HepG2 (cell line): Measurements from ENCODE around the gene CAPN2. TPM values are rescaled to one million over a fixed set of nuclear protein-coding genes. Genes with fewer than 3 reads are reported as not detected.
A peak's percentile ranks its signal among the peaks of the same experiment; 100 is the strongest.

Experiments
- ATF3 ChIP-seq: sonication (generic); formaldehyde crosslinking; IDR thresholded peaks from 2 replicates; pipeline ENCODE4 v1.4.0; 2020; ENCODE audit warnings: missing genetic modification reagents
- CTCF ChIP-seq: sonication (generic); formaldehyde crosslinking; IDR thresholded peaks from 2 replicates; pipeline ENCODE4 v1.5.0; 2020; ENCODE audit warnings: mild to moderate bottlenecking, missing genetic modification reagents, moderate library complexity
- E2F2 ChIP-seq: sonication (generic); formaldehyde crosslinking; IDR thresholded peaks from 2 replicates; pipeline ENCODE4 v1.4.0; 2020; ENCODE audit warnings: missing genetic modification reagents, borderline replicate concordance
- EZH2 ChIP-seq: conservative IDR thresholded peaks from 2 replicates; pipeline ENCODE4 v1.6.1; 2012; ENCODE audit warnings: mild to moderate bottlenecking, low read depth, low read length, moderate library complexity
- HNF1A ChIP-seq, 2 experiments: sonication (generic) in 1 of 2; formaldehyde crosslinking in 1 of 2; IDR thresholded peaks; 2 replicates each; pipeline versions ENCODE4 v1.4.0 to v1.6.1; 2016 to 2020; ENCODE audit warnings: borderline replicate concordance in 1 of 2, low read depth in 1 of 2, mild to moderate bottlenecking in 1 of 2, missing genetic modification reagents in 1 of 2
- HOXA5 ChIP-seq: sonication (generic); formaldehyde crosslinking; IDR thresholded peaks from 2 replicates; pipeline ENCODE4 v1.4.0; 2020; ENCODE audit warnings: missing genetic modification reagents
- MXI1 ChIP-seq: IDR thresholded peaks from 3 replicates; pipeline ENCODE4 v1.6.1; 2012; ENCODE audit warnings: low read depth, low read length, inconsistent platforms, borderline replicate concordance
- PHF8 ChIP-seq: sonication (generic); formaldehyde crosslinking; IDR thresholded peaks from 2 replicates; pipeline ENCODE4 v1.5.0; 2020; ENCODE audit warnings: missing genetic modification reagents
- SPEN ChIP-seq: sonication (generic); formaldehyde crosslinking; IDR thresholded peaks from 2 replicates; pipeline ENCODE4 v1.5.1; 2020; ENCODE audit warnings: low read depth, mild to moderate bottlenecking, missing genetic modification reagents
- SSRP1 ChIP-seq: IDR thresholded peaks from 2 replicates; pipeline ENCODE4 v1.6.1; 2016; ENCODE audit warnings: control low read depth
- TRIM24 ChIP-seq: sonication (generic); formaldehyde crosslinking; IDR thresholded peaks from 2 replicates; pipeline ENCODE4 v1.8.0; 2022; ENCODE audit warnings: mild to moderate bottlenecking, missing genetic modification reagents
- YEATS4 ChIP-seq: sonication (generic); formaldehyde crosslinking; IDR thresholded peaks from 2 replicates; pipeline ENCODE4 v1.4.0; 2020; ENCODE audit warnings: missing genetic modification reagents, borderline replicate concordance
- ZFP41 ChIP-seq: sonication (generic); formaldehyde crosslinking; IDR thresholded peaks from 2 replicates; pipeline ENCODE4 v1.4.0; 2020; ENCODE audit warnings: mild to moderate bottlenecking, missing genetic modification reagents, borderline replicate concordance
- ZNF282 ChIP-seq: fragments of 450-650 bp; IDR thresholded peaks from 2 replicates; pipeline ENCODE4 v1.6.1; 2018; ENCODE audit not compliant: partially characterized antibody
- ZNF317 ChIP-seq: sonication (generic); formaldehyde crosslinking; IDR thresholded peaks from 2 replicates; pipeline ENCODE4 v1.5.0; 2020; ENCODE audit warnings: mild to moderate bottlenecking, missing genetic modification reagents
- ZNF510 ChIP-seq: sonication (generic); formaldehyde crosslinking; IDR thresholded peaks from 2 replicates; pipeline ENCODE4 v1.4.0; 2020; ENCODE audit warnings: low read depth, mild to moderate bottlenecking, missing genetic modification reagents
- ZNF678 ChIP-seq: sonication (generic); formaldehyde crosslinking; IDR thresholded peaks from 2 replicates; pipeline ENCODE4 v1.4.0; 2020; ENCODE audit warnings: mild to moderate bottlenecking, missing genetic modification reagents
- ZNF775 ChIP-seq: sonication (generic); formaldehyde crosslinking; IDR thresholded peaks from 2 replicates; pipeline ENCODE4 v1.4.0; 2020; ENCODE audit warnings: missing genetic modification reagents, mild to moderate bottlenecking, moderate library complexity, borderline replicate concordance
- ZNF777 ChIP-seq: sonication (generic); formaldehyde crosslinking; IDR thresholded peaks from 2 replicates; pipeline ENCODE4 v1.4.0; 2020; ENCODE audit warnings: missing genetic modification reagents
- ZNF784 ChIP-seq: sonication (generic); formaldehyde crosslinking; IDR thresholded peaks from 2 replicates; pipeline ENCODE4 v1.5.1; 2020; ENCODE audit warnings: missing genetic modification reagents, mild to moderate bottlenecking, borderline replicate concordance
- ZSCAN9 ChIP-seq: IDR thresholded peaks from 2 replicates; pipeline ENCODE4 v1.6.1; 2016; ENCODE audit warnings: borderline replicate concordance
- polyA plus RNA-seq, 8 experiments: library from polyadenylated mRNA; depleted of rRNA in 3 of 8; stranded (reverse) in 7 of 8; unstranded in 1 of 8; fragments of >200 nt; fragmentation: Illumina TruSeq in 4 of 8; extraction: Trizol in 4 of 8; gene quantifications; 2 replicates each; pipeline versions ENCODE4 v1.2.1 to v1.2.3, GENCODE V29; 2011 to 2016; ENCODE audit warnings: low read depth in 4 of 8, missing spikeins in 1 of 8, mixed read lengths in 1 of 8; ENCODE audit not compliant: insufficient read depth in 1 of 8
- total RNA-seq, 5 experiments: library from RNA; depleted of rRNA; stranded (reverse); fragments of >200 nt; fragmentation: Illumina TruSeq; extraction: Trizol; gene quantifications; 2 replicates each; pipeline ENCODE4 v1.2.3, GENCODE V29; 2016; ENCODE audit warnings: low read depth in 1 of 5

The CAPN2 gene
- total and polyA plus RNA-seq, 2 of the 13 experiments (the other 11 are each of a cell fraction or from before 2014, with no cell fraction given) = 6.2 to 7.4 TPM

- no peak for TF ChIP-seq HNF1A (IDR thresholded peaks at IDR 0.05; ENCODE audit: low read depth)
- no peak for TF ChIP-seq HNF1A (CRISPR knock-in tag; IDR thresholded peaks at IDR 0.05; ENCODE audit: borderline replicate concordance)
- TF ChIP-seq MXI1 = no peak
- peak; percentile 61 for TF ChIP-seq PHF8 (CRISPR knock-in tag)
- no peak for TF ChIP-seq ZNF510 (CRISPR knock-in tag)
- TF ChIP-seq ZNF282 = no peak
- TF ChIP-seq YEATS4 (CRISPR knock-in tag) = no peak; the same call in 1 of the 2 replicates
- no peak for TF ChIP-seq SSRP1 (CRISPR knock-in tag)
- no peak for TF ChIP-seq ZNF784 (CRISPR knock-in tag)
- peak; percentile 1; the same call in 1 of the 2 replicates for TF ChIP-seq ATF3 (CRISPR knock-in tag)
- no peak for TF ChIP-seq ZNF317 (CRISPR knock-in tag)
- TF ChIP-seq ZNF775 (CRISPR knock-in tag) = no peak
- TF ChIP-seq CTCF = peak; percentile 67
- no peak for TF ChIP-seq HOXA5
- TF ChIP-seq ZFP41 (CRISPR knock-in tag) = no peak
- TF ChIP-seq TRIM24 (CRISPR knock-in tag) = no peak
- TF ChIP-seq ZNF678 = no peak
- no peak for TF ChIP-seq E2F2
- peak; percentile 39; the same call in 1 of the 2 replicates for TF ChIP-seq ZNF777 (CRISPR knock-in tag)
- no peak for TF ChIP-seq ZSCAN9
- peak; percentile 34; the same call in 1 of the 2 replicates for TF ChIP-seq SPEN (CRISPR knock-in tag)
- TF ChIP-seq EZH2 = no peak
Observed at GRCh38 chr1:223712194-223712849, at the start of gene CAPN2 (continued).
